Neuron (in vitro differentiated cells): ENCODE data around the gene SNTG2.
"Not testable (repeated sequence)": the region's sequence is repeated elsewhere in the genome, so short reads cannot be mapped to it uniquely, and the experiment has no call there.

Experiments used
- H2AFZ ChIP-seq: one replicate; pipeline ENCODE4 v1.6.1; 2013; ENCODE audit warnings: low read depth, mild to moderate bottlenecking, inconsistent platforms, low read length, moderate library complexity
- H3K27me3 ChIP-seq: one replicate; pipeline ENCODE4 v1.6.1; 2013; ENCODE audit warnings: low read length; ENCODE audit not compliant: insufficient read depth
- H3K36me3 ChIP-seq: one replicate; pipeline ENCODE4 v1.6.1; 2013; ENCODE audit warnings: low read length; ENCODE audit not compliant: insufficient read depth
- H3K4me1 ChIP-seq: one replicate; pipeline ENCODE4 v1.6.1; 2013; ENCODE audit warnings: low read length; ENCODE audit not compliant: insufficient read depth
- H3K4me3 ChIP-seq: 2 replicates; pipeline ENCODE4 v1.5.1; 2013; ENCODE audit warnings: mild to moderate bottlenecking, low read length, moderate library complexity
- H3K9me3 ChIP-seq: one replicate; pipeline ENCODE4 v1.6.1; 2013; ENCODE audit warnings: low read length

SNTG2 gene

GRCh38 chr2:1370461-1370860 lies 419.8 kb downstream of the SNTG2 start:
- Histone ChIP-seq H3K4me3 (no peak overlapping the region), H3K27me3 (no peaks in the 10 kb centered on the region), H2AFZ (no peak overlapping the region)

GRCh38 chr2:1371082-1371481 lies 420.4 kb downstream of the SNTG2 start:
- no peak overlapping the region for H2AFZ ChIP-seq
- no peaks in the 10 kb centered on the region for H3K9me3 ChIP-seq
- no peak overlapping the region for H3K4me3 ChIP-seq
- H3K36me3 ChIP-seq, result no peaks in the 10 kb centered on the region
- no peaks in the 10 kb centered on the region for H3K27me3 ChIP-seq
- H3K4me1 ChIP-seq, result no peaks in the 10 kb centered on the region

More at GRCh38 chr2:1370461-1370860, 419.8 kb downstream of the SNTG2 start:
- no peaks in the 10 kb centered on the region for H3K36me3 ChIP-seq
- no peaks in the 10 kb centered on the region for H3K4me1 ChIP-seq
- no peaks in the 10 kb centered on the region for H3K9me3 ChIP-seq

GRCh38 chr2:1373830-1374229 lies 423.2 kb downstream of the SNTG2 start:
- no peaks in the 10 kb centered on the region for H3K27me3 ChIP-seq
- H3K36me3 ChIP-seq, result no peaks in the 10 kb centered on the region
- H3K4me1 ChIP-seq, result no peaks in the 10 kb centered on the region
- H3K4me3 ChIP-seq, result no peak overlapping the region
- no peak overlapping the region for H2AFZ ChIP-seq
- H3K9me3 ChIP-seq, result no peaks in the 10 kb centered on the region

- no peaks in the 10 kb centered on the region for H3K36me3 ChIP-seq
- no peak overlapping the region for H2AFZ ChIP-seq
- no peaks in the 10 kb centered on the region for H3K9me3 ChIP-seq
- H3K4me1 ChIP-seq, result no peaks in the 10 kb centered on the region
- no peak overlapping the region for H3K4me3 ChIP-seq
- no peaks in the 10 kb centered on the region for H3K27me3 ChIP-seq
These were observed 423.6 kb downstream of the SNTG2 start for GRCh38 chr2:1374287-1374686.

GRCh38 chr2:1375794-1376193 lies 425.1 kb downstream of the SNTG2 start:
- no peak overlapping the region for H2AFZ ChIP-seq
- H3K4me3 ChIP-seq, result no peak overlapping the region
- no peaks in the 10 kb centered on the region for H3K9me3 ChIP-seq
- H3K4me1 ChIP-seq, result no peaks in the 10 kb centered on the region
- H3K36me3 ChIP-seq, result no peaks in the 10 kb centered on the region
- no peaks in the 10 kb centered on the region for H3K27me3 ChIP-seq

GRCh38 chr2:1377473-1377872 lies 426.8 kb downstream of the SNTG2 start:
- H3K27me3 ChIP-seq, result no peaks in the 10 kb centered on the region
- H3K4me1 ChIP-seq, result no peaks in the 10 kb centered on the region
- H3K4me3 ChIP-seq, result no peak overlapping the region
- H3K9me3 ChIP-seq, result no peaks in the 10 kb centered on the region
- no peaks in the 10 kb centered on the region for H3K36me3 ChIP-seq
- H2AFZ ChIP-seq, result no peak overlapping the region

- H3K9me3 ChIP-seq, result no peaks in the 10 kb centered on the region
- no peak overlapping the region for H2AFZ ChIP-seq
- H3K4me3 ChIP-seq, result no peak overlapping the region
- H3K4me1 ChIP-seq, result no peaks in the 10 kb centered on the region
- no peaks in the 10 kb centered on the region for H3K36me3 ChIP-seq
- H3K27me3 ChIP-seq, result no peaks in the 10 kb centered on the region
These were observed 428.0 kb downstream of the SNTG2 start for GRCh38 chr2:1378456-1379150.

GRCh38 chr2:1381644-1382043 lies 431.0 kb downstream of the SNTG2 start:
- Histone ChIP-seq H3K4me1 (no peaks in the 10 kb centered on the region), H2AFZ (no peak overlapping the region), H3K27me3 (no peaks in the 10 kb centered on the region), H3K36me3 (no peaks in the 10 kb centered on the region), H3K4me3 (no peak overlapping the region), H3K9me3 (no peaks in the 10 kb centered on the region)

- not testable (repeated sequence) for H3K4me3 ChIP-seq, H3K9me3 ChIP-seq, H3K4me1 ChIP-seq, H3K36me3 ChIP-seq, H2AFZ ChIP-seq, H3K27me3 ChIP-seq
These were observed 437.5 kb downstream of the SNTG2 start for GRCh38 chr2:1387954-1388725.

- not testable (repeated sequence) for H3K4me1 ChIP-seq, H3K4me3 ChIP-seq
These were observed 439.5 kb downstream of the SNTG2 start for GRCh38 chr2:1390118-1390517.

GRCh38 chr2:1393321-1393720 lies 442.7 kb downstream of the SNTG2 start:
- Histone ChIP-seq H3K27me3 (peaks cover 5% of the 10 kb centered on the region), H2AFZ (no peak overlapping the region), H3K4me3 (no peak overlapping the region), H3K4me1 (no peaks in the 10 kb centered on the region), H3K9me3 (no peaks in the 10 kb centered on the region), H3K36me3 (no peaks in the 10 kb centered on the region)

More at GRCh38 chr2:1390118-1390517, 439.5 kb downstream of the SNTG2 start:
- not testable (repeated sequence) for H3K27me3 ChIP-seq, H3K9me3 ChIP-seq, H2AFZ ChIP-seq, H3K36me3 ChIP-seq

GRCh38 chr2:1394709-1395408 lies 444.2 kb downstream of the SNTG2 start:
- H3K9me3 ChIP-seq, result no peaks in the 10 kb centered on the region
- H2AFZ ChIP-seq, result no peak overlapping the region
- no peaks in the 10 kb centered on the region for H3K4me1 ChIP-seq
- H3K36me3 ChIP-seq, result no peaks in the 10 kb centered on the region
- H3K4me3 ChIP-seq, result no peak overlapping the region
- peaks cover 5% of the 10 kb centered on the region for H3K27me3 ChIP-seq

GRCh38 chr2:1397350-1397749 lies 446.7 kb downstream of the SNTG2 start:
- no peak overlapping the region for H3K4me3 ChIP-seq
- H3K27me3 ChIP-seq, result peaks cover 5% of the 10 kb centered on the region
- H3K4me1 ChIP-seq, result no peaks in the 10 kb centered on the region
- no peaks in the 10 kb centered on the region for H3K36me3 ChIP-seq
- no peaks in the 10 kb centered on the region for H3K9me3 ChIP-seq
- H2AFZ ChIP-seq, result no peak overlapping the region
